Measurements from ENCODE around the gene TCERG1L.
"Not testable (repeated sequence)": the region's sequence is repeated elsewhere in the genome, so short reads cannot be mapped to it uniquely, and the experiment has no call there.

Gene TCERG1L

DNA sequence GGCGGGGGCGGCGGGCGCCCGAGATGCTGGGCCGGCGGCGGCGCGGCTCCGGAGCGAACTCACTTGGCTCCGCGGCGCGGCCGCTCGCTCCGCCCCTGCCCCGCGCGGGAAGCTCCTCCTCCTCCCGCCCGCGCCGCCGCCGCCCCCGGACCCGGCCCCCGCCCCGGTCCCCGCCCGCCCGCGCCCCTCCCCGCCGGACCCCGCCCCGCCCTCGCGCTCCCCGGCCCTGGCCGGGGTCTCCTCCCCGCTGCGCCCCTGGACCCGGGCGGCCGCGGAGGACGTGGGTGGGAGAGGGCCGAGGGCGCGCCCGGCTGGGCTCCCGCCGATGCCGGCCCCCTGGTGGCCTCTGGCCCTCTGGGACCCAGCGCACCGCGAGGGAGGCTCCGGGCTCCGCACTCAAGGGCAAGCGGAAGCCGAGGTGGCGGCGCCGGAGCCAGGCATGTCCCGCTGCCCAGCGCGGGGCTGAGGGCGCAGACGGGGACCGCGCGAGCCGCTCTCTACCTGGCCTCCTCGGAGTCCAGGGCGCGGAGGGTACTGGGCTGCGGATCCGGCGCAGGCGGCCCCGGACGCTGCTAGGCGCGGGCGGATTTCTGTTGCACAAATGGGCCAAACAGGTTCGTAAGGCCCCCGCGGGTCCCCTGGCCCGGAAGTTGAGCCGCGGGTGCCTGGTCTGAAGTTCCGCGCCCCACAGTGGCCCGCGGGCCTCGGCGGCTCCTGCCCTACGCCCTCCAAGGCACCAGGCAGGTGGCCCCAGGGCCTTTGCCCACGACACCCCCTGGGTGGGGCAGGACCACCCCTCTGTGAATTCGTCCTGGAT lies at the start of gene TCERG1L:
Gene TCERG1L (minus strand): TSS at position 61 of the 817 bp plus-strand sequence. CDS start 86 bp downstream, outside the sequence.
- in situ Hi-C loops (cut with MboI; ENCODE audit: low sequenced_read_pairs), result no loop called here

GRCh38 chr10:131358741-131359442 lies 47.4 kb upstream of the TCERG1L start:
- in situ Hi-C loops (cut with MboI; ENCODE audit: low sequenced_read_pairs), result no loop called here

- in situ Hi-C loops (cut with MboI; ENCODE audit: low sequenced_read_pairs), result no loop called here
These were observed 44.9 kb upstream of the TCERG1L start for GRCh38 chr10:131356442-131356841.

- in situ Hi-C loops (cut with MboI; ENCODE audit: low sequenced_read_pairs), result no loop called here
These were observed 44.4 kb upstream of the TCERG1L start for GRCh38 chr10:131355881-131356280.

DNA sequence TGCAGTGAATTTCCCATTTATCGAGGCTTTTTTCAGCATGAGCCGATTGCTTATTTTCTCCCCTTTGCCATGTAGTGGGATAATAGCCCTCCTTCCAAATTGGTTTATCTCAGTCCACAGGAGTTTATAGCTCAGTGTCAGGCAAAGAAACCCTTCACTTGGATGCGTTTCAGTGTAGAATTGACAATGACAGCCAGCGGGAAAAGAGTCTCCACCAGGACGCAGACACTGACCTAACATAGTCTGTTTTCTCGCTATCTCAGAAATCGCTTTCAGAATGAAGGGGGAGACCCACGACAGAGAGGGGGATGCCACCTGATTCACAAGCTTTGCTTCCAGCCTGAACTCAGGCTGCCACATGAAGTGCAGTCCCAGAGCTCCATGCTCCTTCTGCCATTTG lies 43.5 kb upstream of the TCERG1L start:
- in situ Hi-C loops (cut with MboI; ENCODE audit: low sequenced_read_pairs), result no loop called here

- in situ Hi-C loops (cut with MboI; ENCODE audit: low sequenced_read_pairs), result no loop called here
These were observed 42.9 kb upstream of the TCERG1L start for GRCh38 chr10:131354380-131354779.

- in situ Hi-C loops (cut with MboI; ENCODE audit: low sequenced_read_pairs), result no loop called here
These were observed 41.3 kb upstream of the TCERG1L start for GRCh38 chr10:131352765-131353290.

DNA sequence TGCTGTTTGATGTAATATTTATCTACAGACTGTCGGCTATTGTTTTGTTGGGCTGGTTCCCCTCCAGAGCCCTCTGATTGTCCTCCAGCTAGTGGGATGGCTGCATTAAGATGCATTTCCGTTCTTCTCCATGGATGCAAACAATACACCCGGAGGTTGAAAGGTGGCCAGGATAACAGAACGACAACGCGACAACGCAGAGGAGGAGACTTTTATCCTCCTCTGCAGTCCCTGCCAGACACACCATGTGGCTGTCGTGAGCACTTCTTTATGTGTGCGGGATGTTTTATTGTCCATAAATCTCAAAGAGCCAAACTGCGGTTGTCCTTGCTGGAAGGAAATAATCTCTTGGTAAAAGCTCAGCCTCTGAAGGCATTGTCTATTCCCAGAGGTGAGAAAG lies 39.1 kb upstream of the TCERG1L start:
- in situ Hi-C loops (cut with MboI; ENCODE audit: low sequenced_read_pairs), result no loop called here

DNA sequence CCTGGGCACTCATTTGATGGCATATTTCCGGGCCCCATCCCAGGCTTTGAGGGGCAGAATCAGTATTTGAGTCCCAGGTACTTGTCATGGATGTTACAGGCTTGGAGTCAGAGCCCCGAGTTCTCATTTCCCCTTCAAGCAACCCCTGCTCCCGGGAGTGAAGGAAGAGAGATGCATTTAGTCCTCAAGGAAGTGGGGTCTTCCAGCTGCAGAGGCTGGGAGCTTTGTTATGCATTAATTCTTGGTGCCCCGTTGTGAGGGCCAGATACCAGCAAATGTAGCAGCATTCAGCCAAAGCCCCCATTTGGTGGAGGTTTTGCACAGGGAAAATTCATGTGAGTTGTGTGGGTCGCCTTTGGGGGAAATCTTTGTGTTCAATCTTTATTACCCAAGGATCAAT lies 38.7 kb upstream of the TCERG1L start:
- in situ Hi-C loops (cut with MboI; ENCODE audit: low sequenced_read_pairs), result no loop called here

DNA sequence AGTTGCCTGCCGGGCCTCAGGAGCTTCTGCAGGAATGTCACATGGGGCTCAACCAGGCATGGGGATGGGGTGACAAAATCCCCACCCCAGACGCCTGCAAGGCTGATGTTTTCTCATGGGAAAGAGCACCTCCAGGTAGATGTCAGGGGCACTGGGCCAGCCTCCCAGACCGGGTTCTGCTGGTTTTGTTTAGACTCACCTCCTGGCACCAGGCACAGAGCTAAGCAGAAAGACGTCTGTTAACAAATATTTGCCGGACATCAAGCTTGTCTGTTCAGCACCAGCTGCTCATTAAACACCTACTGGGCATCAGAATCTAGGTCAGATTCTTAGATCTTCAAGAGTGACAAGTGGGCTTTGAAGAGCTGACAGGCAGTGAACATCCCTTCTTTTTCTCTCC lies 34.9 kb upstream of the TCERG1L start:
- in situ Hi-C loops (cut with MboI; ENCODE audit: low sequenced_read_pairs), result no loop called here

DNA sequence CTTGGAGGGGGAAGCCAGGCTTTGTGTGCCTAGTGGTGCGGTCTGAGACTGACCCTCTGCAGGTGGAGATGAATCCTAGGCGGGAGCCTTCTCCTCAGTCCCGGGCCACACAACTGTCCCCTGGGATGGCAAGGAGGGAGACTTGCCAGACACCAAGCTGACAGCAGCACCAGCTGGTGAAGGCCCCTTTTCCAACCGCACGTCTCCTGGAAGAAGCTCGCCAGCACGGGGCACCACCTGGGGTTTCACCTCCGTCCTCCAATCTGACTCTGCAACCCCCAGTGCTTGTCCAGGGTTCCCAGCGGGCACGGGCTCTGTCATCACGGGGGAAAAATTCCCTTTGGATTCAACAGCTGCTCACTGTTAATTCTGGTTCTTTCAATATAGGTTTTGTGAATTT lies 34.2 kb upstream of the TCERG1L start:
- in situ Hi-C loops (cut with MboI; ENCODE audit: low sequenced_read_pairs), result no loop called here

- in situ Hi-C loops (cut with MboI; ENCODE audit: low sequenced_read_pairs), result no loop called here
These were observed 33.2 kb upstream of the TCERG1L start for GRCh38 chr10:131344747-131345146.

DNA sequence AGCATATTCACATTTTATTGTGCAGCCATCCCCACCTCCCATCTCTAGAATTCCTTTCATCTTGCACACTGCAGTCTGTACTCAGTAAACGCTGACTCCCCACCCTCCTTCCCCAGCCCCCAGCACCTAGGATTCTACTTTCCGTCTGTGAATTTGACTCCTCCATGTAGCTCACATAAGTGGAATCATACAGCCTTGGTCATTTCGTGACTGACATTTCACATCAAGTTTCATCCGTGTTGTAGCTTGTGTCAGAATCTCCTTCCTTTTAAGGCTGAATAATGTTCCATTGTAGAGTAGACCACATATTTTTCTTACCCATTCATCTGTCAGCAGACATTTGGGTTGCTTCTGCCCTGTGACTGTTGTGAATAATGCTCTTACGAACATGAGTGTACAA lies 26.2 kb upstream of the TCERG1L start:
- in situ Hi-C loops (cut with MboI; ENCODE audit: low sequenced_read_pairs), result no loop called here

- in situ Hi-C loops (cut with MboI; ENCODE audit: low sequenced_read_pairs), result no loop called here
These were observed 21.3 kb upstream of the TCERG1L start for GRCh38 chr10:131332821-131333220.

DNA sequence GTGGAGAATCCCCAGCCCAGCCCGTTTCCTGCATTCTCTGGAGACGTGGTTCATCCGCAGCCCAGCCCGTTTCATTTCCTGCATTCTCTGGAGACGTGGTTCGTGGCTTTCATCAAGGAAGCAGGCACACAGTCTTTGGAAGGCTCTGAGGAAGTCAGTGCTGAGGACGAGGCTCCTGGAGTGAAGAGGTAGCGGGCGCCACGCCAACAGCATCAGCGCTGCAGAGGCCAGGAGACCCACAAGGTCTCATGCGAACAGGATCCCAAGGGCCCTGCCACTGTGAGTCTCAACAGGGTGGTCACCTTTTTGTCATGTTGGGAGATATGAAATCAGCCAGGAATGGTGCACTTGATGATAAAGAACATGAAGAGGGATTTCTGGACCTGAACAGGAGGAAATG lies 12.4 kb upstream of the TCERG1L start:
- in situ Hi-C loops (cut with MboI; ENCODE audit: low sequenced_read_pairs), result no loop called here

DNA sequence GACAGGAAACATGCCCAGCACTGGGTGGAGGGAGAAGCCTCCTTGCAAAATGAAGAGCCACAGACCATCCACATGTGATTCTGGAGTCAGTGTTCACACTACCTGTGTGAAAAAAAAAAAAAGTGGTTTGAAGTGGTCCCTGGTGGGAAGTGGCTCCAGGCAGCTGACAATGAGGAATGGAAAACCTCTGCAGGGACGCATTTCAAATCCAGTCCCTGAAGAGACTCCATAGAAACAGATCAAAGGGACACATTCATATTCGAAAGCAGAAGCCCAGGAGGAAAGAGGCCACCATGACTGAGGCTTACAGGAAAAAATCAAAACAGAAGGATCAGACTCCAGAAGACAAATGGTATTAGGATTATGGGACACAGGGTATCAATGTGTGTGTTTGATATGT lies 11.5 kb upstream of the TCERG1L start:
- in situ Hi-C loops (cut with MboI; ENCODE audit: low sequenced_read_pairs), result no loop called here

DNA sequence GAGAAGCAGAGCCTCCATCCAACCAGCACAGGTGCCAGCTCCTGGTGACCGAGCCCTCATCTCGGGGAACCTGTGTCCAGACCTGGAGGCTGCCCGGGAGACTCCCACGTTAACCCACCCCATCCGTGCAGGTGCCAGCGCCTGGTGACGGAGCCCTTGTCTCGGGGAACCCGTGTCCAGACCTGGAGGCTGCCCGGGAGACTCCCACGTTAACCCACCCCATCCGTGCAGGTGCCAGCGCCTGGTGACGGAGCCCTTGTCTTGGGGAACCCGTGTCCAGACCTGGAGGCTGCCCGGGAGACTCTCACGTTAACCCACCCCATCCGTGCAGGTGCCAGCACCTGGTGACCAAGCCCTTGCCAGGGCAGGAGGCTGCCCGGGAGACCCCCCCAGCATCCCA lies 11.1 kb upstream of the TCERG1L start:
- in situ Hi-C loops (cut with MboI; ENCODE audit: low sequenced_read_pairs), result not testable (repeated sequence)

DNA sequence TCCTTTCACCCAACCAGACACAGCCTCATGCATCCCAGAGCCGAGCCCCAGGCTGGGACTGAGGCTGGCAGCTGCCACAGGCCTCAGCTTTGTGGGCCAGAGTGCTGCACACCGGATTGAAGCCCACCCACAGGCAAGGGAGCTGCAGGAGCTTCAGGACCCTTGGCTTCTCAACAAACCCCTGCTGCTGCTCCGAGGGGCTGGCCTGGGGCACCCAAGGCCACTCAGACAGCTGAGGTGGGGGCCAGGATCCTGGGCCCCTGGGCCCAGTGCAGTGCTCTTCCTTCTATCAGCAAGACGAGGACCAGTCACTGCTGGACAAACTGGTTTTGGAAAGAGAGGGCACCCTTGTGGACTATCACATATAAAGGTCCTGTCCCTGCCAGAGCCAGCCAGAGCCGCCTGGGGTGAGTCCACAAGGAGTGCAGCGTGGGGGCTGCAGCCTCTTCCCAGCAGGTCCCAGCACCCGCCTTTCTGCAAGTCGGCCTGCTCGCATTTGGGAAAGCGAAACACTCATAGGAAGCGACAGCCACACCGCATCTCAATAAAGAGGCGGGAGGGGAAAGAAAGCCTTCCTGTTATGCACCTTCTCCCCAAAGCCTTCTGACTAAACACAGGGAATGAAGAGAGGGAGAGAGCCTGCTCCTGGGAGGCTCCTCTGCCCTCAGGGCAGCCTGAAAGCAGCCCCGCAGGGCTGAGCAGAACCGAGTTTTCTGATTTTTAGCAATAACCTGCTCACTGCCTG lies 9.5 kb upstream of the TCERG1L start:
- in situ Hi-C loops (cut with MboI; ENCODE audit: low sequenced_read_pairs), result no loop called here

GRCh38 chr10:131318814-131319213 lies 7.3 kb upstream of the TCERG1L start:
- in situ Hi-C loops (cut with MboI; ENCODE audit: low sequenced_read_pairs), result no loop called here

GRCh38 chr10:131318291-131318690 lies 6.8 kb upstream of the TCERG1L start:
- in situ Hi-C loops (cut with MboI; ENCODE audit: low sequenced_read_pairs), result no loop called here

GRCh38 chr10:131316321-131317075 lies 5.0 kb upstream of the TCERG1L start:
- in situ Hi-C loops (cut with MboI; ENCODE audit: low sequenced_read_pairs), result no loop called here

All from hTERT RPE-1 (cell line).